Body of pancreas (tissue), 4 donors: ENCODE measurements around the gene CLEC5A. TPM values are rescaled to one million over a fixed set of nuclear protein-coding genes. Genes with fewer than 3 reads are reported as not detected.
"Not testable (repeated sequence)": the region's sequence is repeated elsewhere in the genome, so short reads cannot be mapped to it uniquely, and the experiment has no call there.

Experiments
- ATAC-seq: fragments of 150-250 bp; one replicate; pipeline ENCODE4 v1.9.1; 2016
- DNase-seq, 4 donors: peaks; one replicate each; pipeline ENCODE4 v3.0.0-alpha.2; 2019
- H3K27ac ChIP-seq, 4 donors: fragments of 200-600 bp; sonication (generic); 1 replicate in 3 of 4; 2 replicates in 1 of 4; pipeline versions ENCODE4 v1.5.1 to v1.6.1; 2016 to 2019; ENCODE audit warnings: mild to moderate bottlenecking in 1 of 4, mixed read lengths in 1 of 4, moderate library complexity in 1 of 4
- H3K27me3 ChIP-seq, 2 donors: fragments of 200-600 bp; sonication (generic); one replicate each; pipeline ENCODE4 v1.6.0; 2016; ENCODE audit warnings: mild to moderate bottlenecking in 1 of 2
- H3K36me3 ChIP-seq, 2 donors: fragments of 200-600 bp; sonication (generic); replicated peaks in 1 of 2; 2 replicates each; pipeline ENCODE4 v1.5.1; 2016; ENCODE audit warnings: low read depth in 2 of 2; ENCODE audit not compliant: insufficient read depth in 1 of 2
- H3K4me1 ChIP-seq: fragments of 200-600 bp; sonication (generic); one replicate; pipeline ENCODE4 v1.6.0; 2016
- H3K4me3 ChIP-seq, 2 donors: fragments of 200-600 bp; sonication (generic); 1 replicate in 1 of 2; 2 replicates in 1 of 2; pipeline ENCODE4 v1.5.1; 2016 to 2019
- H3K9me3 ChIP-seq, 3 donors: fragments of 200-600 bp; sonication (generic); 1 replicate in 2 of 3; 2 replicates in 1 of 3; pipeline ENCODE4 v1.5.1; 2016
- CTCF ChIP-seq, 7 experiments: fragments of 450-650 bp in 4 of 7; fragments of 200-600 bp in 3 of 7; sonication (generic) in 3 of 7; IDR thresholded peaks; one replicate each; pipeline ENCODE4 v1.5.1; 2016 to 2019; ENCODE audit warnings: antibody characterized with exemption in 7 of 7
- POLR2A ChIP-seq, 3 donors: fragments of 450-650 bp; IDR thresholded peaks; one replicate each; pipeline ENCODE4 v1.6.1; 2016; ENCODE audit warnings: antibody characterized with exemption in 3 of 3, mild to moderate bottlenecking in 2 of 3
- WGBS, 2 donors: methylation state at CpG; one replicate each; pipeline ENCODE4 v1.1.5; 2017; 5-methylcytosine and 5-hydroxymethylcytosine counted together
- intact Hi-C: fragments of 100-400 bp; cut with DNase I; formaldehyde crosslinking; loops from one replicate; pipeline ENCODE4 v1.15.1; 2023
- total RNA-seq, 2 donors: library from RNA; depleted of rRNA; stranded (reverse); fragments of >200 nt; gene quantifications; one replicate each; pipeline ENCODE4 v1.1.0, GENCODE V29; 2016

CLEC5A gene
- total RNA-seq, 2 donors from 2014 or later, result 0.99 to 1.6 TPM

GRCh38 chr7:141990011-141990725 is 43.4 kb upstream of the CLEC5A start:
- no peaks in the 10 kb centered on the region for H3K36me3 ChIP-seq
- H3K4me3 ChIP-seq, result no peak overlapping the region
- no peak for ATAC-seq
- DNase-seq, result no peak
- no peaks in the 10 kb centered on the region for H3K9me3 ChIP-seq
- intact Hi-C loops, result no loop called here
- H3K4me1 ChIP-seq, result no peaks in the 10 kb centered on the region
- no peak for TF ChIP-seq CTCF (IDR thresholded peaks at IDR 0.05)
- no peak for TF ChIP-seq POLR2A (IDR thresholded peaks at IDR 0.05)
- WGBS, 2 donors, result 54 to 60% methylated on average over 2 of the region's 2 CpGs
- no peak overlapping the region for H3K27ac ChIP-seq
- no peaks in the 10 kb centered on the region for H3K27me3 ChIP-seq

GRCh38 chr7:141987803-141988202 is 41.0 kb upstream of the CLEC5A start:
- H3K4me3 ChIP-seq, H3K36me3 ChIP-seq, H3K9me3 ChIP-seq, ATAC-seq, H3K27me3 ChIP-seq, H3K4me1 ChIP-seq, intact Hi-C loops, DNase-seq, H3K27ac ChIP-seq: not testable (repeated sequence)
- 63 to 75% methylated on average over 4 of the region's 4 CpGs for WGBS, 2 donors

DNA sequence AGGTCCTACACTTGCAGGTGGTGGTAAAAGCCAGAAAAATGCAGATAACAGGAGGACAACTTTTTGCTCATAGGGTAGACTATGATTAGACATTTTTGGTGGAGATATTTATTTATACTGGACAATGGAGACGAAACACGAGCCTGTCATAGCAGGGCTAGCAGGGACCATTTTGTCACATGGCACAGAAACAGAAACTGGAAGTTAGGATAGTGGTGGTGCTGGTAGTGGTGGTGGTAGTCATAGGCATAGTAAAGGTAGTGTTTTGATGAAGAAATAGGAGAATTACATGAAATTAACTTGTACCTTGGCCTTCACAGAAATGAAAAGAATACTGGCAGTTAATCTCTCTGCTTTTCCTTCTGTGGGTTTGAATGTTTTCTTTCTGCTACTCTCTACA is 40.1 kb upstream of the CLEC5A start:
- TF ChIP-seq CTCF (IDR thresholded peaks at IDR 0.05) (no peak), POLR2A (IDR thresholded peaks at IDR 0.05) (no peak)
- no peak overlapping the region for H3K27ac ChIP-seq
- H3K36me3 ChIP-seq, result no peaks in the 10 kb centered on the region
- ATAC-seq (no peak), DNase-seq (no peak)
- WGBS, 2 donors, result 66 to 67% methylated on average over 2 of the region's 2 CpGs
- H3K27me3 ChIP-seq, result no peaks in the 10 kb centered on the region
- H3K9me3 ChIP-seq, result no peaks in the 10 kb centered on the region
- intact Hi-C loops, result no loop called here
- no peak overlapping the region for H3K4me3 ChIP-seq
- H3K4me1 ChIP-seq, result no peaks in the 10 kb centered on the region

DNA sequence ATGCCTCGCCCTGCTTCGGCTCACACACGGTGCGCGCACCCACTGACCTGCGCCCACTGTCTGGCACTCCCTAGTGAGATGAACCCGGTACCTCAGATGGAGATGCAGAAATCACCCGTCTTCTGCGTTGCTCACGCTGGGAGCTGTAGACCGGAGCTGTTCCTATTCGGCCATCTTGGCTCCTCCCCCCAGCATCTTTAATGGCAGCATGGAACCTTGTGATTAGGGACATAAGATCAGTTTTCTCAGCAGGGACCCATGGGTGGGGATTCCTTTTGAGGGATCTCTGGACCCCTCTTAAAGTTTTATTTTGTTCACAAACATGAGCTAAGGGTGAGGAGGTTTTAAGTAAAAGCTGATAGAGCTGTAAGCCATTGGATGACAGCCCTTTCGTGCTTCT is 39.2 kb upstream of the CLEC5A start:
- H3K4me3 ChIP-seq, H3K9me3 ChIP-seq, intact Hi-C loops, ATAC-seq, H3K27me3 ChIP-seq, H3K4me1 ChIP-seq, H3K36me3 ChIP-seq, DNase-seq, H3K27ac ChIP-seq: not testable (repeated sequence)
- WGBS, 2 donors, result 84 to 89% methylated on average over 3 to 8 of the region's 13 CpGs

DNA sequence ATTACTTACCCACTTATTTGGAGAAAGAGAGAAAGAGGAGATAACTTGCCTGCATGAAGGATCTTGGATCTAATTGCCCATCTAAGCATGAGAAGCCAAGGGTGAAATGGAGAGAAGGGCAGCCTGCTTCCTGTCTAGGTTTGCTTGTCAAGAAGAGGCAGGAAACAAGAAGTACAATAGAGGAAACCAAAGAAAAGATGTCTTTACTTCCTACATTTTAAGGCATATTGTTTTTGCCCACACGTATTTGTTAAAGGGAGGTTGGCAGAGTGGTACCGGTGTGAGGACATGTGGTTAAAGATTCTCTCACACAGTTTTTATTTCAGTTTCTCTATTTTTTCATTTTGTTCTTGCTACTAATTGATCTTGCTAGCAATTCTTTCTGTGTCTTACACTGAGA is 32.8 kb upstream of the CLEC5A start:
- intact Hi-C loops, result no loop called here
- TF ChIP-seq POLR2A (IDR thresholded peaks at IDR 0.05), result no peak
- no peak for TF ChIP-seq CTCF (IDR thresholded peaks at IDR 0.05)
- no peak for ATAC-seq

DNA sequence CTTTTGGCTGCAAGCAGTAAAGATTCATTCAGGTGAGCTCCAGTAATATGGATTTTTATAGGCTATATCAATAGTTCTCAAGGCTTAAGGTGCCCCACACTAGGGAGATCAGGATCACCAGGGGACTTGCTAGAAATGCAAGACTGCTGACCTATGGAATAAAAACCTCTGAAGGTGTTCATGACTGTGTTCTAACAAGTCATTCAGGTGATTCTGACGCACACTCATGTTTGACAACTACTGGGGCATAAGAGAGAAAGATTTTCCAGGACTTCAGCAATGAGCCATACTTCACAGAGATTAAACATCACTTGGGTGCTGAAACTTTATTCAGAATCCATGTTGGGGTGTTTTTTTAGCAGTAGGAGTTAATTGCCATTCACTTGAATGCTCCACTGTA is 31.6 kb upstream of the CLEC5A start:
- no peak for DNase-seq
- Histone ChIP-seq H3K36me3 (no peaks in the 10 kb centered on the region), H3K4me3 (no peak overlapping the region), H3K4me1 (peaks cover 4% of the 10 kb centered on the region), H3K27ac (no peak overlapping the region), H3K9me3 (no peaks in the 10 kb centered on the region), H3K27me3 (no peaks in the 10 kb centered on the region)
- WGBS, 2 donors, result 83 to 93% methylated on average over 1 of the region's 1 CpG
- TF ChIP-seq CTCF (IDR thresholded peaks at IDR 0.05), result no peak
- TF ChIP-seq POLR2A (IDR thresholded peaks at IDR 0.05), result no peak
- intact Hi-C loops, result no loop called here
- ATAC-seq, result no peak

More for the DNA sequence above, 32.8 kb upstream of the CLEC5A start:
- no peak for DNase-seq
- H3K36me3 ChIP-seq, result no peaks in the 10 kb centered on the region
- H3K4me1 ChIP-seq, result peaks cover 4% of the 10 kb centered on the region
- no peaks in the 10 kb centered on the region for H3K9me3 ChIP-seq
- no peak overlapping the region for H3K27ac ChIP-seq
- H3K4me3 ChIP-seq, result no peak overlapping the region
- no peaks in the 10 kb centered on the region for H3K27me3 ChIP-seq
- 65 to 78% methylated on average over 2 of the region's 2 CpGs for WGBS, 2 donors
